ENCODE results near the gene EIF4H.
A peak's percentile ranks its signal among the peaks of the same experiment; 100 is the strongest.
"Not testable (repeated sequence)": the region's sequence is repeated elsewhere in the genome, so short reads cannot be mapped to it uniquely, and the experiment has no call there.

The EIF4H gene

DNA sequence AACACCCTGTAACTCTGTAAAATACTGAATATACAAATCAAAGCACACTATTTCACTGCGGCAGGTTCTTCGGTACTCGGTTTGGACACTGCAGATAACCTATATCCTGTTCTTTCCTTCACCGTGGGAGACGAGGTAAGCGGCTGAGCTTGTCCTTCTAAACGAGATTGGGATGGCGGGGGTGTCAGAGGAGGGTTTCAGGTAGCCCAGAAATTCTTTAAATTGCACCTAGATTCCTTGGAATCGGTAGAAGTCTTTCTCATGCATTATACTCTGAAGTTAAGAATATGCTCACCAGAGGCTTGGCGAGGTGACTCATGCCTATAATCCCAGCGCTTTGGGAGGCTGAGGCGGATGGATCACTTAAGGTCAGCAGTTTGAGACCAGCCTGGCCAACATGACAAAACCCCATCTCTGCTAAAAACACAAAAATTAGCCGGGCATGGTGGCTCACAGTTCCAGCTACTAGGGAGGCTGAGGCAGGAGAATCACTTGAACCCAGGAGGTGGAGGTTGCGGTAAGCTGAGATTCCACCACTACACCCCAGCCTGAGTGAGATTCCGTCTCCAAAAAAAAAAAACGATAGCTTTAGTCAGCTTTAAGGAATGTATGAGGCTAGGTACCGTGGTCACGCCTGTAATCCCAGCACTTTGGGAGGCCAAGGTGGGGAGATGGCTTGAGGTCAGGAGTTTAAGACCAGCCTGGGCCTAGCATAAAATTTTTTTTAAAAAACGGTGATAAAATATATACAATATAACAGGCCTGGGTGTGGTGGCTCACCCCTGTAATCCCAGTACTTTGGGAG, 25.6 kb downstream of the EIF4H start:
- DNase-seq (ENCODE audit: low read depth), result no peak

DNA sequence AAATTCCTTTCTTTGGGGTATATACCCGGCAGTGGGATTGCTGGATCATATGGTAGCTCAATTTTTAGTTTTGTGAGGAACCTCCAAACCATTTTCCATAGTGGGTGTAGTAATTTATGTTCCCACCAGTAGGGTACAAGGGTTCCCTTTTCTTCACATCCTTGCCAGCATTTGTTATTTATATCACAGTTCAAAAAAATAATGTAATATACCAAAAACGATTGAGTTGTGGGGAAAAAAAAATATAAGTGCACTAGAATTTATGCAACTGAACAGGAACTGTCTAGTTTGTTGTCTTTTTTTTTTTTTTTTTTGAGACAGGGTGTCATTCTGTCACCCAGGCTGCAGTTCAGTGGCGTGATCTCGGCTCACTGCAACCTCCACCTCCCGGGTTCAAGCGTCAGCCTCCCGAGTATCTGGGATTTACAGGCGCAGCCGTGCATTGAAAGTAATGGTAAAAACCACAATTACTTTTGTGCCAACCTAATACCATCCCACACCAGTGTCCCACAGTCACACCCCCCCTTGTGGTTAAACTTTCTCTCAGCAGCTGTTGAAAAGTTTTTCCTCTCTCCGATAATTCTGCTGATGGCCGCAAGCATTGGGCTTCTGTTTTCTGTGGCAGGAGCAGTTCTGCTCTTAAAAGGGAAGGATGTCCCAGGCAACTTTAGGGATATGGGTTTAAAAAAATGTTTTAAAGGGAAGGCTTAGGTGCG, 28.8 kb downstream of the EIF4H start:
- DNase-seq (ENCODE audit: low read depth), result no peak

DNA sequence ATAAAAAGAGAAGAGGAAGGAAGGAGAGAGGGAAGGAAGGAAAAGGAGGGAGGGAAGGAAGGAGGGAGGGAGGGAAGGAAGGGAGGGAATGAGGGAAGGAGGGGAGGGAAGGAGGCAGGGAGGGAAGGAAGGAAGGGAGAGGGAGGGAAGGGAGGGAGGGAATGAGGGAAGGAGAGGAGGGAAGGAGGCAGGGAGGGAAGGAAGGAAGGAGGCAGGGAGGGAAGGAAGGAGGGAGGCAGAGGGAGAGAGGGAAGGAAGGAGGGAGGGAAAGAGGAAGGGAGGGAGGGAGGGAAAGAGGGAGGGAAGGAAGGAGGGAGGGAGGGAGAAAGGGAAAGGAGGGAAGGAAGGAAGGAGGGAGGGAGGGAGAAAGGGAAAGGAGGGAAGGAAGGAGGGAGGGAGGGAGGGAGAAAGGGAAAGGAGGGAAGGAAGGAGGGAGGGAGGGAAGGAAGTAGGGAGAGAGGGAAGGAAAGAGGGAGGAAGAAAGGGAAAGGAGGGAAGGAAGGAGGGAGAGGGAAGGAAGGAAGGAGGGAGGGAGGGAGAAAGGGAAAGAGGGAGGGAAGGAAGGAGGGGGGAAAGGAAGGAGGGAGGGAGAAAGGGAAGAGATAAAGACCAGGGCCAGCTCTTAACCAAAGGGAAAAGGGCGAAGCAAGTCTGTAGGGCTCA, 29.9 kb downstream of the EIF4H start:
- DNase-seq (ENCODE audit: low read depth), result no peak

DNA sequence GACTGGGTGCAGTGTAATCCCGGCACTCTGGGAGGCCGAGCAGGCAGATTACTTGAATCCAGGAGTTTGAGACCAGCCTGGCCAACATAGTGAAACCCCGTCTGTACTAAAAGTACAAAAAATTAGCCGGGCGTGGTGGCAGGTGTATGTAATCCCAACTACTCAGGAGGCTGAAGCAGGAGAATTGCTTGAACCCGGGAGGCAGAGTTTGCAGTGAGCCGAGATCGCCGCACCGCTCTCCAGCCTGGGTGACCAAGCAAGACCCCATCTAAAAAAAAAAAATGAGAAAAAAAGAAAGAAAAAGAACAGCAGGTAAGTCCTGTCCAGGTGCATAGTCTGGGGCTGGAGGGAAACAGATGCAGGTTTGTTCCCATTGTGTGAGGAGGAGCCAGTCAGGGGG, 31.9 kb downstream of the EIF4H start:
- not testable (repeated sequence) for DNase-seq (ENCODE audit: low read depth)

DNA sequence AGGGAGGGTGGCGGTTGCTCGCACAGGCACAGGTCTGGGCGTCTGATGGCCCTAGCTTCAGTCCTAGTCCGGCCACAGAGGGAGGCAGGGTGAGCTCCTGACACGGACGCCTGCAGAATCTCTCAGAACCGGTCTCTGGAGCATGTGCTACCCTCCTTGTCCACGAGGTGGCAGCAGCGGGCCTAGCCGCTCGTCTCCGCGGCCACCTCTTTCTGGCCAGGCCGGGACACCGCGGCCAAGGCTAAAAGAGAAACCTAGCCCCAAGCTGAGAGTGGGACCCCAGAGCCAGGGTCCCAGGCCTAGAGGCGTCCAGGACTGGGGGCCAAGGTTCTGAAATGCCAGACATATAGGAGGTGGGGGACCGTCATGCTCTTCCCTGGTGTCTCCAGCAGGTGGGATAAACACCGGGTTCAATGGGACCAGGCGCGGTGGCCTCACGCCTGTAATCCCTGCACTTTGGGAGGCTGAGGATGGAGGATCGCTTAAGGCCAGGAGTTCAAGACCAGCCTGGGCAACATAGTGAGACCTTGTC, 32.5 kb downstream of the EIF4H start:
- DNase-seq (ENCODE audit: low read depth), result peak; percentile 73

DNA sequence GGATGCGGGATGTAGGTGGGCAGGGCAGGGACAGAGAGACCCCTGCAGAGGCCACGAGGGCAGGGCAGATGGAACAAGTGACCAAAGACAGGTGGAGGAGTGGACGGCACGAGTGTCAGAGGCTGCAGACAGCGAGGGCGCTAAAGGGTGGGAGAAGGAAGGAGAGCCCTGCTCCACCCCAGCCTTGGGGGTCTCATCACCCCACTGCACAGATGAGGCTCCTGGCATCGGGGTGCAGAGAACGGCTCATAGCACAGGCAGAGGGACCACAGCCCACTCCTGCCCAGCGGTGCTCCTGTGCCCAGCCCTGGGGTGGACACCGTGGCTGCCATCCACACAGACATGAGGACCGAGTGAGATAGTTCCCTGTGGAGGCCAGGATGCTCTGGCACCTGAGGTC, 33.4 kb downstream of the EIF4H start:
- DNase-seq (ENCODE audit: low read depth), result no peak

DNA sequence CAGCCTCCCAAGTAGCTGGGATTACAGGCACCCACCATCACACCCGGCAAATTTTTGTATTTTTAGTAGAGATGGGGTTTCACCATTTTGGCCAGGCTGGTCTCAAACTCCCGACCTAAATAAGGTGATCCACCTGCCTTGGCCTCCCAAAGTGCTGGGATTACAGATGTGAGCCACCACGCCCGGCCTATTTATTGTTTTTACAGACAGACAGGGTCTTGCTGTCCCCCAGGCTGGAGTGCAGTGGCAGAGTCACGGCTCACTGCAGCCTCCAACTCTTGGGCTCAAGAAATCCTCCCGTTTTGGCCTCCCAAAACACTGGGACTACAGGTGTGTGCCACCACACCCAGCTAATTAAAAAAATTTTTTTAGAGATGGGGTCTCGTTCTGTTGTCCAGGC, 34.1 kb downstream of the EIF4H start:
- DNase-seq (ENCODE audit: low read depth), result not testable (repeated sequence)

DNA sequence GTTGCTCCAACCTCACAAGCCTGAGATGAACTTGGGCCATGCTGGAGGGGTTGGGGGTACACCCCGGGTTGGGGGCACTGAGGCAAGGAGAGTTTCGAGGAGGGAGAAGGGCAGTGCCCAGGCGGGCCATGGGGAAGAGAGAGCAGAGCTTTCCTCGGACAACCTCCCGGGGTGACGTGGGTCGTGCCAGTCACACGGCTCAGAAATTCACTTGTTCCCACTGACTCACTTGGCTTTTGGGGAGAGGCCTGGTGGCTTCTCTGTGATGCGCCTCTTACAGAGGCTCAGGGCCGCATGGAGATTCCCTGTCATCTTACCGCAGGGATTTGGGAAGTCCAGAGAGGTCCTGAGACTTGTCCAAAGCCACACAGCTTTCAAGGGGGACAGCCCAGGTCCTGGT, 38.5 kb downstream of the EIF4H start:
- DNase-seq (ENCODE audit: low read depth), result no peak

DNA sequence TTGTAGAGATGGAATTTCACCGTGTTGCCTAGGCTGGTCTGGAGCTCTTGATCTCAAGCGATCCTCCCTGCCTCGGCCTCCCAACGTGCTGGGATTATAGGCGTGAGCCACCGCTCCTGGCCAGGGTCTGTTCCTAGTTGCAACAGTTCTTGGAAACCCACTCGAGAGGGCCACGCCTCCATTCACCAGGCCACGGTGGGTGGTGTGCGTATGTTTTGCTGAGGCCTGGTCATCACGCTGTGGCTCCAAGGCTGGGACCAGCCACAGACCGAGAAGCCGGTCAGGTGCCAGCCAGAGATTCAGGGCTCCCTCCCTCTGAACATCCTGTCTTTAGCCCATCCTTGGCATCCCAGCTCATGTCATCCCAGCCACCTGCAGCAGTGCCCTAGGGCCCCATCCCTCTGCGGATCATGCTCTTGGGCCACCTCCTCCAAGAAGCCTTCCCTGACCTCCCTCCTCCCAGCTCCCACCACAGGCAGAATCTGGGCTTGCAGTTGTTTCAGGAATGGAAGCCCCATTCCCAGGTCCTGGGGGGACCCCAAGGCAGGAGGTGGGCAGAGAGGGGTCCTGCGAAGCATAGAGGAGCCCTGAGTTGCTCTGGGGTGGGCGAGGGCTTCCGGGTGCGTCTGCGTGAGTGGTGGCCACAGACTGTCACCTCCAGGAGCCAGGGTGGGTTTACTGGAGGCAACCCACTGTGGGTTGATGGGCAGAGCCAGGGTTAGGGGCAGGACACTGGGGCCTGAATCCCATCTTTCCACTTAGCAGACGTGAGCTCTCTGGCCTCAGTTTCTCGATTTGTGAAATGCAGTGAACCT, 40.9 kb downstream of the EIF4H start:
- DNase-seq (ENCODE audit: low read depth), result no peak

DNA sequence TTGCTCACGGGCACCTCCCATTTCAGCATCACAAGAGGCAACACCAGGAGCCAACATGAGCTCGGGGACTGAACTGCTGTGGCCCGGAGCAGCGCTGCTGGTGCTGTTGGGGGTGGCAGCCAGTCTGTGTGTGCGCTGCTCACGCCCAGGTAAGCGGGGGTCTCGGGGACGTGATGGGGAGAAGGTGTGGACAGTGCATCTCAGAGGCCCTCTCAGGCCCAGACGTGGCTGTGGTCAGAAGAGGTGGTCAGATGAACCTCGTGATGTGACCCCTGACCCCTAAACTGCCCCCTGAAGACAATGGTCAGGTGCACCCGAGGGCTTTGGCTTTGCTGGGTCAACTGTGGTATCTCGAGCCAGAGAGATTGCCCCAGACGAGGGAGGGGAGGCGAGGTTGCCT, 41.8 kb downstream of the EIF4H start:
- DNase-seq (ENCODE audit: low read depth), result no peak

DNA sequence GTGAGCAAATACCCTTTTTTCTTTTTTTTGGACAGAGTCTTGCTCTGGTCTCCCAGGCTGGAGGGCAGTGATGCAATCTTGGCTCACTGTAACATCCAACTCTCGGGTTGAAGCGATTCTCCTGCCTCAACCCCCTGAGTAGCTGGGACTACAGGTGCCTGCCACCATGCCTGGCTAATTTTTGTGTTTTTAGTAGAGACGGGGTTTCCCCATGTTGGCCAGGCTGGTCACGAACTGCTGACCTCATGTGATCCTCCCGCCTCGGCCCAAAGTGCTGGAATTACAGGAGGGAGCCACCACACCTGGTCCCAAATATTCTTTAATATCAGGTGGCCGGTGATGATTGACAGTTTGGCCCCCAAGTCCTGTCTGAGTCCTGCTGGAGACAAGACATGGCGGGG, 42.2 kb downstream of the EIF4H start:
- no peak for DNase-seq (ENCODE audit: low read depth)

DNA sequence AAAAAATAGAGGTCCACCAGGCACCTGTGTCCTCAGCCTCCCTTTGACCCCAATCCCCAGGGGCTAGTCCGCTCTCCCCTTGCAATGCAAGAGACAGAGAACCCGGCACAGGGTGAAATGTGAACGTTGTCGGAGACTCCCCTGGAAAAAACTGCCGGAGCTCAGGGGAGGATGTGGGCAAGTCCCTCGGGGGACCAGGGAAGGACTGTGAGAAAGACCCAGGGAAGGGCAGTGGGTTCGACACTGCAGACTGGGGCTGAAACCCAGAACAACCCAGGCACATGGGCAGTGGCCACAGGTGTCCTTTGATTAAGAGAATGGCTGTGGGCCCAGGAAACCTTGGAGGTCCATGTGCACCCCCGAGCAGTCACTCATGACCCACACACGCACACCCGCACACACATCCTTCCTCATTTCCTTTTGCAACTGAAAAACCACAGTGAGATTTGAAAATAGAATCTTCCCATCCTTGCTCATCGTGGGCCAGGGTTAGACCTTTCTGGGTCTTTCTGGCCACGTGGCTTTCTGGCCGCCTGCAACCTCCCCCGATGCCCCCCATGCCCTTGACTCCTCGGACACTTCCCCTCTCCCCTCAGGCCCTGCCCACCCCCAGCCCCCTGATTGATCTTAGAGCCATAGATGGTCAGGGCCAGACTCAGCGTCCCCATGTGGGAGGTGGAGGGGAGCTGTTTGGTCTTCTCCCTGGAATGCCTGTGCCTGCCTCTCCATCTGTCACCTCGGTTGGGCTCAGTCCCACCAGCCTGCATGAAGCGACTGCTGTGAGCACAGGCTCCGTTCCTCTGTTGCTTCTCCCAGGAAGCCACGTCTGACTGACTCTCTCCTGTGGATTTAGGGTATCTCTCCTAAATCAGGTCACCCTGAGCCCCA, 43.5 kb downstream of the EIF4H start:
- DNase-seq (ENCODE audit: low read depth), result no peak

DNA sequence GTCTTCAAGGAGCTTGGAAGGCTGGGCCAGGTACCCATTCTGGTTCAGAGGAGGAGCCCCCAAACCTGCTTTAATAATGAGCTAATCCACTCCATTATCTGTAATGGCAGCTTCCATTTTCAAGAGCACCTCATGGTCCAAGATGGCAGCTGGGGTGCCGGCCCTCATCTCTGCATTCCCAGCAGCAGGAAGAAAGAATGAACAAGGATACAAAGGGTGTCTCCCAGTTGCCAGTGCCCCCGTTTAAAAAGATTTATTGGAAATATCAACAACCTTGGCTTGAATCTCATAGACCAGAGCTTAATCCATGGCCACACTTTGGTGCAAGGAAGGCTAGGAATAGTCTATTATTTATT, 44.2 kb downstream of the EIF4H start:
- DNase-seq (ENCODE audit: low read depth), result no peak

DNA sequence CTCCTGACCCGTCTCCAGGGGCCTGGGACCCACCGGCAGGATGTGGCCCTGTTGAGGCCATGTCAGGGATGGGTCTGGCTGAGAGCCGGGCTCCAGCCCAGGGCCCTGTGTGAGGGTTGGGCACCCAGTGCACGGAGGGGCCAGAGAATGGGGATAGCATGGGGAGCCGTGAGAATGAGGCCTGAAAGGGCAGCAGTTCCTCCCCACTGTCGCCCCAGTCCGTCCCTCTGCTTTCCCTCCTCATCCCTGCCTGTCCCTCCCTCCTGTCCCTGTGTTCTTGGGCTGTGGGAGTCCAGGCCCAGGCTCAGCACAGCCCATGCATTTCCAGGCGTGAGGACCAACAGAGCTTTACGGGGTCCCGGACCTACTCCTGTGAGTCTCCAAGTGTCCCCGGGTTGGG, 45.3 kb downstream of the EIF4H start:
- DNase-seq (ENCODE audit: low read depth), result no peak

DNA sequence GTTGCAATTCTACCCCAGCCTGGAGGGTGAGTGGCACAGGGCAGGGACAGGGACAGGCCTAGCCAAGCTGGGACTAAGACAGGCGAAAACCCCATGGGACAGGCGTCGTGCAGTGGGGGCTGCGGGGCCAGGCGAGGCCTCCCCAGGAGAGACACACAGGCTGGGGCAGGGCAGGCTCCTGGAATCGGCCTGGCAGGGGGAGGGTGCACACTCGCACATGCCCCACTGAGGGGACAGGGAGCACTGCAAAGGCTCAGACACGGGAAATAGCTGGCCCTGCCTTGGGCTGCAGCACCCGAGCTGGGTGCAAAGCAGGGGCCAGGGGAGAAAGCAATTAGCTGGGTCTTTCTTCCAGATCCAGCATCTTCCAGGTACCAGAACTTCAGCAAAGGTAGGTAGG, 46.1 kb downstream of the EIF4H start:
- DNase-seq (ENCODE audit: low read depth), result no peak

DNA sequence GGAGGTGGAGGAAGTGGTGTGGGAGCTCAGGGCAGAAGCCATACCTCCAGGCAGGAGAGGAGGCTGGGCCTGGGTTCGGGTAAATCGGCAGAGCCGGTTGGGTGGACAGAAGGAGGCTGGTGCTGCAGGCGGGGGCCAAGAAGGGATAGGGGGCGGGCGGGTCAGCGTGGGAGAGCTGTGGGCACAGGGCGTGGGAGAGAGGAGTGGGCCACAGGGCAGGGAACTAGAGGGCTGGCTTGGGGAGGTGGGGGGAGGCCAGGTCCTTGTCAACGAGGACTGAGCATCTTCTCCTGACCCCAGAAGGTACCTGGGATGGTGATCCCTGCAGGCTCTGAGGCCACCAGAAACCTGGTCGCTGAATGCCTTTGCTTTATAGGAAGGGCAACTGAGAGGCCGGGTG, 47.6 kb downstream of the EIF4H start:
- DNase-seq (ENCODE audit: low read depth), result no peak

DNA sequence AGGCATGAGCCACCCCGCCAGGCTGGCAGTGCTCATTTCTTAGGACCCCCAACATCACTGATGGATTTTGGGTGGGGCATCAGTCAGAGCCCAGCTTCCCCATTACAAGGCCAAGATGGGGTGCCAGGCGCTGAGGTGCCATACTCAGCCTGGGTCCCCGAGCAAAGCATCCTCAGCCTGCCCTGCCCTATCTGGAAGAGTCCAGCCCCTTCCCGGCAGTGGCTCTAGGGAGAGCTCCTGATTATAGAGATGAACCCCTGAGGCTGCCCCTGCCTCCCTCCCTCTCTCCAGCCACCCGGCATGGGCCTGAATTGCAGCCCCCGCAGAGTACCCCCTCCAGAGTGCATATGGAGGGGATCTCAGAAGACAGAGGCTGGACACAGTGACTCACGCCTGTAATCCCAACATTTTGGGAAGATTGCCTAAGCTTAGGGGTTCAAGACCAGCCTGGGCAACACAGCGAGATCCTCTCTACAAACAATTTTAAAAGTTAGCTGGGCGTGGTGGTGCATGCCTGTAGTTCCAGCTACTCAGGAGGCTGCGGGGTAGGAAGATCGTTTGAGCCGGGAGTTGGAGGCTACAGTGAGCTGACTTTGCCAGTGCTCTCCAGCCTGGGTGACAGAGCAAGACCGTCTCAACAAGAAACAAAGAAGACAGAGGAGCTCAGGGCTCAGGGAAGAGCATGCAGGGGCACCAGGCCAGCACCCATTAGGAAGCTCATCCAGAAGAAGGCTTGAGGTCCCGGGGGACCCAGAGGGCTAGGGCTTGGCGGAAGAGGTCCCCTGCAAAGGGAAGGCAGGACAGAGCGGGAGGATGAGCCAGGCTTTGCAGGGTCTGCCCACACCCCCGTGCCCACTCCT, 48.9 kb downstream of the EIF4H start:
- no peak for DNase-seq (ENCODE audit: low read depth)

DNA sequence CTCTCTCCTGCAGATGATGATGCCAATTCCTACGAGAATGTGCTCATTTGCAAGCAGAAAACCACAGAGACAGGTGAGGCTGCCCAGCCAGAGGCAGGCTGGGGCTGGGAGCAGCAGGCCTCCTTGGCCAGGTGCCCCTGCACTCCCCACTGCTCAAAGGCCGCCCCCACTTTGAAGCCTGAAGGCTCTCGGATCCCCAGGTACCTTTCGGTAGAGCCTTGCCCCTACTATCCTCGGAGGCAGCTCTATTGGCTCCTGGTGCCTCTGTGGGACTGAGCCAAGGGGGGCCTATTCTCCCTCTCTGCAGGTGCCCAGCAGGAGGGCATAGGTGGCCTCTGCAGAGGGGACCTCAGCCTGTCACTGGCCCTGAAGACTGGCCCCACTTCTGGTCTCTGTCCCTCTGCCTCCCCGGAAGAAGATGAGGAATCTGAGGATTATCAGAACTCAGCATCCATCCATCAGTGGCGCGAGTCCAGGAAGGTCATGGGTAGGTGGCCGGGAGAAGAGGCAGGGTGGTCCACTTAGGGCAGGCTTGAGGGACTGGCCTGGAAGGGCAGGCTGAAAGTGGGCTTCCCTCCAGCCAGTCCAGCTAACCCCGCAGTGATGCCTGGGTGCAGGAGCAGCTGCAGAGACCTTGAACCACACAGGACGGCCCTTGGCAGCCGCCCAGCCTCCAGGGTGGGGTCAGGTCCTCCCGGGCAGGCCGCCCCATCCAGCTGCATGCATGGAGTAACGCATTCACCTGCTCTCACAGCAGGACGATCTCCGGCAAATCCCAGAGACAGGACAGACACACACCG, 49.8 kb downstream of the EIF4H start:
- no peak for DNase-seq (ENCODE audit: low read depth)

DNA sequence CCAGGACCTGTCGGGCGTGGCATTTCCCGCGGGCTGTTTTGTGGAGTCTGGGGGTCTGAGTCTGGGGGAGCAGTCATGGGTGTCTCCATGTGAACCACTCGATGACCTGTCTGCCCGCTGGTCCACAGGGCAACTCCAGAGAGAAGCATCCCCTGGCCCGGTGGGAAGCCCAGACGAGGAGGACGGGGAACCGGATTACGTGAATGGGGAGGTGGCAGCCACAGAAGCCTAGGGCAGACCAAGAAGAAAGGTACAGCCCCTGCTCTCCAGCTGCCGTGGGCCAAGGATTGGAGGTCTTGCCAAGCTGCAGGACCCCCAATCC, 50.3 kb downstream of the EIF4H start:
- no peak for DNase-seq (ENCODE audit: low read depth)

Data from stimulated activated CD8-positive, alpha-beta memory T cell treated with anti-CD3 and anti-CD28 coated beads, Interleukin-15, amount 100 ng/mL, for 1 hour (primary cell).